ENCODE measurements around the gene TRIM27.

DNA sequence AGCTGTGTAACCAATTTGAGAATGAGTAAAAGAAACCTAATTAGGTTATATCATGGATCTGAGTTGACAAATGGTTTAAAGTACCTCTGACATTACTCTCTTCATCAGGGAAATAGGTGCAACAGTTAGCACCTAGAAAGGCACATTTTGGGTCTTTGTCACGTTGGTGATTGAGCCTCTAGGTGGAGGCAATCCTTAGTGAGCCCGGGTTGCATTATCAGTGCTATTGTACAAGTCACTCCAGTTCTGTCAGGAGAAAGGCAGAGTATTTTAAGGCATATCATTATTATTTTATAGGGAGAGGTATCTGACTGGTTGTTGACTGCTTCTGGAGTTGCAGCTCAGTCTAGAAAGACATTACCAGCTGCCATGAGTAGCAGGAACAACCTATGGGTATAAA, 54.9 kb downstream of the TRIM27 start:
- TF ChIP-seq, protein P1, sequence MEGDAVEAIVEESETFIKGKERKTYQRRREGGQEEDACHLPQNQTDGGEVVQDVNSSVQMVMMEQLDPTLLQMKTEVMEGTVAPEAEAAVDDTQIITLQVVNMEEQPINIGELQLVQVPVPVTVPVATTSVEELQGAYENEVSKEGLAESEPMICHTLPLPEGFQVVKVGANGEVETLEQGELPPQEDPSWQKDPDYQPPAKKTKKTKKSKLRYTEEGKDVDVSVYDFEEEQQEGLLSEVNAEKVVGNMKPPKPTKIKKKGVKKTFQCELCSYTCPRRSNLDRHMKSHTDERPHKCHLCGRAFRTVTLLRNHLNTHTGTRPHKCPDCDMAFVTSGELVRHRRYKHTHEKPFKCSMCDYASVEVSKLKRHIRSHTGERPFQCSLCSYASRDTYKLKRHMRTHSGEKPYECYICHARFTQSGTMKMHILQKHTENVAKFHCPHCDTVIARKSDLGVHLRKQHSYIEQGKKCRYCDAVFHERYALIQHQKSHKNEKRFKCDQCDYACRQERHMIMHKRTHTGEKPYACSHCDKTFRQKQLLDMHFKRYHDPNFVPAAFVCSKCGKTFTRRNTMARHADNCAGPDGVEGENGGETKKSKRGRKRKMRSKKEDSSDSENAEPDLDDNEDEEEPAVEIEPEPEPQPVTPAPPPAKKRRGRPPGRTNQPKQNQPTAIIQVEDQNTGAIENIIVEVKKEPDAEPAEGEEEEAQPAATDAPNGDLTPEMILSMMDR (IDR thresholded peaks at IDR 0.05; ENCODE audit: borderline replicate concordance, extremely low read depth, low read length, poor library complexity, severe bottlenecking) = no peak
- no peak for TF ChIP-seq EZH2 (IDR thresholded peaks at IDR 0.05; ENCODE audit: borderline replicate concordance, low read depth, low read length, severe bottlenecking)
